DMS153 treated with DMSO at 0.1 percent for 48 hours (cell line): ENCODE results near the gene HSD3B7.
"Not testable (repeated sequence)": the region's sequence is repeated elsewhere in the genome, so short reads cannot be mapped to it uniquely, and the experiment has no call there.

Source experiments
- DNase-seq: peaks from one replicate; lab custom pipeline; 2025; ENCODE audit not compliant: unreplicated experiment; lab: John Stamatoyannopoulos, UW

HSD3B7 gene

DNA sequence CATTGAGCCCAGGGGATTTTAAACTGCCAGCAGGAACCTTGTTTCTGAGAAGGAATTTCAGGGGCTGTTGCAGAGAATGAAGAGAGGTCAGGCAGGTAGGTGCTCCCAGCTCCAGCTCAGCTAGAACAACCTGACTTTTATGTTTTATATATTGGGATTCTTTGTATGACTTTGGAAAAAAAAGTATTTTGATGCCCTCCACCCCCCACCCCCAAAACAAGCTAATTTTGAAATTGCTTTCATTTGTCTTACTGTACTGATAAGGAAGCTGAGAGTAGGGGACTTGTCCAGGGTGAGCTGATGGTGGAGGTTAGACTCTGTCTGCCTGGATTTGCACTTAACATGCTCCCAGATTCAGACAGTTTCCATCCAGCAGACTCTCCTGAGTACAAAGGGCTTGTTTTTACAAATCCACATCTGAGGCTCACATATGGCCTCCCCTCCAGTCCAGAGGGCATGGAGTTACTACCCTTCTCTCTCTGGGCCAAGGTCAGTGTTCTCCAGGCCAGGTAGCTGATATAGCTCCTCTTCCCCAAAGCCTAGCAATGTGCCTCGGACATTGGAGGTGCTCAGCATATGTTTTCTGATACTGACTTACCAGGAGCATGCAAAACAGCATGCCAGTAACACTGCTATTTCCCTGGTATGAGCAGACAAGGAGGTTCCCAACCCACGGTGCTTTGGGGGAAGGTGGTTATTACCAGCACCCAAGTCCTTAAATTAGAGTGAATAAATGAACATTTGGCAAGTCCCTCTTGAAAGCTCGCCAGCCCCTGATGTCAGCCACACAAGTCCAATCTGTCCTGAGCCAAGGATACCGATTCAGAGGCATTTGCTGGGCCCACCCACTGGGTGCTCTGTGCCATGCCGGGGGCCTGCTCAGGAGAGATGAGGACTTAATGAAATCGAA, 14.1 kb downstream of the HSD3B7 start:
- DNase-seq = no peak

GRCh38 chr16:31000671-31001382, 15.8 kb downstream of the HSD3B7 start:
- DNase-seq = no peak

- DNase-seq = no peak
Observed at GRCh38 chr16:31001507-31002249, 16.7 kb downstream of the HSD3B7 start.

GRCh38 chr16:31002250-31002700, 17.3 kb downstream of the HSD3B7 start:
- DNase-seq = no peak

- no peak for DNase-seq
Observed at GRCh38 chr16:31002862-31003341, 17.9 kb downstream of the HSD3B7 start.

DNA sequence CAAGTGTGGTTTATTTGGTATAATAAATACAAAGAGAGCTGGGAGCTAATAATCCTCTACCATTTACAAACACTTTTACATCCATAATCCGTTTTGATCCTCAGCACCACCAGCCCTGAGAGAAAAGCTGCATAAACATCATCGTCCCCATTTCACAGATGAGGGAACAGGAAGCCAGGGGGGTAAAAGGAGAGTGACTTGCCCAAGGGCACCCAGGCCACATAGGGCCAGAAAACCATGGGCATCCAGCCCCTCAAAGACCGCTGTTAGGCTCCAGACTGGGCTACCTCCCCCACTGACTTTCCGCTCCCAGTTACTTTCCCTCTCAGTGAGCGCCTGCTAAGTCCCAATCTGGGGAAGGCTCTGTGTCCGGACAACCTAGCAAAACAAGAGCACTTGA, 18.7 kb downstream of the HSD3B7 start:
- no peak for DNase-seq

- DNase-seq = no peak
Observed at GRCh38 chr16:31004658-31005057, 19.7 kb downstream of the HSD3B7 start.

DNA sequence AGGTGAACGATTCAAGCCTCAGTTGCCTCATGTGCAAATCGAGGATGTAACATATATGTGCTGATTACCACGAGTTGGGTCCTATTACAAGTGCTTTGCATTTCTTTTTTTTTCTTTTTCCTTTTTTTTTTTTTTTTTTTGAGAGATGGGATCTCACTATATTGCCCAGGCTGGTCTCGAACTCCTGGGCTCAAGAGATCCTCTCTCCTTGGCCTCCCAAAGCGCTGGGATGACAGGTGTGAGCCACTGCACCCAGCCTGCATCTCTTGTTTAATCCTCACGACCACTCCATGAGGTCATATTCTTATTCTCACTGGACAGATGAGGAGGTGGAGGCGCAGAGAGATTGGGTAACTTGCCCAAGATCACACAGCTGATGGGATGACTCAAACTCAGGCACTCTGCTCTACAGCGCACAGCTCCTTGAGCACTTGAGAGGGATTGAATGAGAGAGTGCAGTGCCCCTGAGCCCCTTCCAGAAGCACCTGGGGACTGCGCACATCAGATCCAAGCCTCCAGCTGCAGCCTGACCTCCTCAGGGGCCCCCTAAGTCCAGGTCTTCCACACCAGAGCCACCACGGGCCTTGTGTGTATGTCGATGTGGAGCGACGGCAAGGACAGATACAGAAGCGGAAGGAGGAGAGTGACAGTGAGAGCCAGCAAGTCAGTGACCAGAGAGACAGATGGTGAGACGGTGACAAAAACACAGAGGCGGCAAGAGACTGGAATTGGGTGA, 20.5 kb downstream of the HSD3B7 start:
- DNase-seq = no peak

- no peak for DNase-seq
Observed at GRCh38 chr16:31006086-31006385, 21.0 kb downstream of the HSD3B7 start.

GRCh38 chr16:31006589-31006988, 21.6 kb downstream of the HSD3B7 start:
- no peak for DNase-seq

GRCh38 chr16:31007684-31008083, 22.7 kb downstream of the HSD3B7 start:
- DNase-seq = no peak

- DNase-seq = no peak
Observed at GRCh38 chr16:31008149-31008548, 23.1 kb downstream of the HSD3B7 start.

DNA sequence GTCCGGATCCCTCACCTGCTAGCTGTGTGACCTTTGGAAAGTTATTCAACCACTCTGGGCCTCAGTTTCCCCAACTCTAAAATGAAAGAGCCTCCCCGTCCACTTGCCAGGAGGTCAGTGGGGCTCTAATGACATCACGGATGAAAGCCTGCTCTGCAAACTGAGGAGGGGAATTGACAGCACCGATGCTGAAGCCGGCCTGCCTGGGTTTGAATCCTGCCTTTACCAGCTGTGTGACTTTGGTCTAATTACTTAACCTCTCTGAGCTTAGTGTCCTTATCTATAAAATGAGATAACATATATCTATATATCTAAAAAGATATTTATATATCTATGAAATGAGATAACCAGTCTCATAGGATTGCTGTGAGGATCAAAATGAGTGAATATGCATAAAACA, 23.5 kb downstream of the HSD3B7 start:
- DNase-seq = no peak

DNA sequence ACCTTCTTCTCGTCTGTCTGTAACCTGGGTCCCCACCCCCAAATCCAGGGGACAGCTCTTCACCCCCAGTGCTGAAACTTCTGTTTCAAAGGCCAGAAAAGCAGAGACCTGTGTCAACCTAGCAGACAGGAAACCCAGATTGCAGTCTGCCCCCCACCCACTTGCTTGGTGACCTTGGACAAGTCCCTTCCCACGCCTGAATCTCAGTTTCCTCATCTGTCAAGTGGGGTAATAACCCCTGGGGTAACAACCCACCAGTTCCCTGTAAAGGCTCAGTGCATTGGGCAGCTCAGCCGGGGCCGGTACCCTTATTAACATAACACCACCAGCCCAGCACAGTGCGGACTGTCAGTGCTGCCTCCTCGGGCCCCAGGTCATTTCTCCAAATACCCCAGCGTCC, 24.1 kb downstream of the HSD3B7 start:
- DNase-seq = no peak

DNA sequence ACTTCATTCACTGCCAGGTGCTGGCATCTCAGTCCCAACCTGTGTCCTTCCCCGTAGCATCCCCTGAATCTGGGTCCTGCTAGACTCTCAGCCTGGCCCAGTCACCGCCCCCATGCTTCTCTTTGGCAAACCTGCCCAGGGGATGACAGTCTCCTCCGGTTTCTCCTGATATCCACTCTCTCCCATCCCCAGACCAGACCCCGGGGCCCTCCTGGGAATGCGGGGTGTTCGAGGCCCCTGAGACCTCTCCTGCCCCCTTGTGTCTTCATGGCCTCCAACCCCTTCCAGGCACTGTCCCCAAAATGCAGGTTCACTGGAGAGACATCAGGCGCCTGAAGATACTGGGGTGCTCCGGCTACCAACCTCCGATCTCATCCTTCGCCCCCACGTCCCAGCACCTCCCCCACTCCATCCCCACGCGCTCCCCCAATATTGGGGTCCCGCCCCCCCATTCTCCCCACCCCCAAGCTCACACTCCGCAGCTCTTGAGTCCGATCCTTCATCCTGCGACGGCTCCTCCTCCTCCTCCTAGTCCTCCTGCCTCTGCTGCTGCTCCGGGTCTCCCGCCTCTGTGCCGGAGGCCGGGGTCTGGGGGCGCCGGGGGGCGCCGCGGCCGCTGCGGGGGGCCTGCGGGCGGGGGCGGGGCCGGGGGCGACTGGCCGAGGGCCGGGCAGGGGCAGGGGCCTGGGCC, 25.0 kb downstream of the HSD3B7 start:
- DNase-seq = no peak

- DNase-seq = no peak
Observed at GRCh38 chr16:31010585-31011325, 25.7 kb downstream of the HSD3B7 start, which contains the start of gene STX1B. Gene STX1B (minus strand): TSS chr16:31010638. CDS start chr16:31010396, 242 bp downstream.

GRCh38 chr16:31011815-31012214, 26.8 kb downstream of the HSD3B7 start:
- not testable (repeated sequence) for DNase-seq

DNA sequence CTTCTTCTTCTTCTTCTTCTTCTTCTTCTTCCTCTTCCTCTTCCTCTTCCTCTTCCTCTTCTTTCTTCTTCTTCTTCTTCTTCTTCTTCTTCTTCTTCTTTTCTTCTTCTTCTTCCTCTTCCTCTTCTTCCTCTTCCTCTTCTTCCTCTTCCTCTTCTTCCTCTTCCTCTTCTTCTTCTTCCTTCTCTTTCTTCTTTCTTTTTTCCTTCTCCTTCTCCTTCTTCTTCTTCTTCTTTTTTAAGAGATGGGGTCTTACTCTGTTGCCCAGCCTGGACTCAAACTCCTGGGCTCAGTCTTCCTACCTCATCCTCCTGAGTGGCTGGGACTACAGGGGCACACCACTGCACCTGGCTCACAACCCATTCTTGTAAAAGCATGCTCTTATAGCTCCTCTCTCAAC, 28.3 kb downstream of the HSD3B7 start:
- DNase-seq = not testable (repeated sequence)

- no peak for DNase-seq
Observed at GRCh38 chr16:31016018-31016417, 31.0 kb downstream of the HSD3B7 start.
